ENCODE data around the gene MGLL.

Gene MGLL

DNA sequence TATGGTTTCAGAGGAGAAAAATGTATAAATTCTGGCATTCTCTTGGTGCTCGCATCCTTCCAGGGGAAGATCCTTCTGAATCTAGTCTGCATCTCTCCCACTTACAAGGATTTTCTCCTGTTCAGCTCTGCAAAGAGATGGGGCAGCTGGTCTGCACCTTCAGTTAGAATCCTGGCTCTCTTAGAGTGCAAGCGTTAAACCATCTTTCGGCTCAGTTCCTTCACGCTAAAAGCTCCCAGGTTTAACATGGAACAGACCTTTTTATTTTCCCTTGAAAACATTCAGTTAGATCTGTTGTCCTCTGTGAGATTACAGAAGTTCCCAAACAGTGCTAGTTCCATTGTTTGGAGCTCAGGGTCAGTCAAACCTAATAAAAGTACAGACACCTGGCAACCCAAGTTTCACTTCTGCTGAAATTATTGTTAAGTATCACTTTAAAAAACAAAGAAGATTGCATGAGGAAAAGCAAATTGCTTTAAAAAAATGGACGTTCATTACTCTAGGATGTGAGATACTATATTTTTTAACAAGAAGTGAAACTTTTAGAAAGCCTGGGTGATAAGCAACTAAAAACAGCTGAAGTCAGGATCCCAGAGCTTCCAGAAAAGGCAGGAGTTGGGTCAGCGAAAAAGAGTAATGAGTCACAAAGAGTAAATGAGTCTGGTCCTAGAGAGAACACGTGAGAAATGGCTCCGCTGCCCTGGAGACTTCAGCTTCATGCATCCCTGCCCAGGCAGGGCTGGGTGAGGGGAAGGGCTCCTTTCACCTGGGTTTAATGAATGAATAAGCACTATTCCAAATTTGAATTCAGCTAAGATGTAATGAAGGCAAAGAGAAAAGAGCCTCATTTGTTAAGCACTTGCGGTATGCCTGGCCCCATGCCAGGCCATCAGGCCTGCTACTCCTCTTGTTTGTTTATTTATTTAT is 86.3 kb downstream of the MGLL start:
- DNase-seq: no peak

- no peak for DNase-seq
Measured at GRCh38 chr3:127734754-127735473, 87.4 kb downstream of the MGLL start.

DNA sequence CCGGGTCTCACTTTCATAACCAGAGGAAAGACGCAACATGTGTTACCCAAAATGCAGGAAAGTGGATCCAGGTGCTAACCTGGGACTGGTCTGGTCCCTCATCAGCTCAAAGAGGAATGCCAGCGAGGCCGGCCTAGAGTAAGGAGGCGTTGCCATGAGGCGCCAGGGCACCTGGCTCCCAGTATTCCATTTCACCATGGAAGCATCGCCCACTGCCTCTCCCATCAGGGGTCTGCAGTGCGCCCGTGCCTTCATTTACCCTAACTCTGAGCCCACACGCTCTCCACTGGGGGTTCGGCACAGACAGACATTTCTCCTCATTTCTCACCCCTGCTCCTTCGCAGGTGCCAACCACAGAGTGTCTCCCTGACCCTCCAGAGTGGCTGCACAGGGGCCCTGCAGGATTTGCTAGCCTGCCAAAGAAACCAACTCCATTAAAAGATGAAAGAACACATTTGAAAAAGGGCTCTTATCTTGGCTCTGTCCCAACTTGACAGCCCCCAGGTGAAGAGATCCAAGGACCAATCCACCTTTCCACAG is 88.1 kb downstream of the MGLL start:
- no peak for DNase-seq

- no peak for DNase-seq
Measured at GRCh38 chr3:127733781-127734180, 88.5 kb downstream of the MGLL start.

DNA sequence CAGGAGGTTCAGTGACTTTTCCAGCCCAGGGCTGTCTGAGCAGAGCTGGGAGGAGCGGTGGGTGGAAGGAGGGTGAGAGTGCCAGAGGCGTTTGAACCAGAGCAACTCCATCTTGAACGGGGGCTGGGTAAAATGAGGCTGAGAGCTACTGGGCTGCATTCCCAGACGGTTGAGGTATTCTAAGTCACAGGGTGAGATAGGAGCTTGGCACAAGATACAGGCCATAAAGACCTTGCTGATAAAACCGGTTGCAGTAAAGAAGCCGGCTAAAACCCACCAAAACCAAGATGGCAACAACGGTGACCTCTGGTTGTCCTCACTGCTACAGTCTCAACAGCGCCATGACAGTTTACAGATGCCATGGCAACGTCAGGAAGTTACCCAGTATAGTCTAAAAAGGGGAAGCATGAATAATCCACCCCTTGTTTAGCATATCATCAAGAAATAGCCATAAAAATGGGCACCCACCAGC is 89.4 kb downstream of the MGLL start:
- no peak for DNase-seq

- no peak for DNase-seq
Measured at GRCh38 chr3:127732303-127732702, 90.0 kb downstream of the MGLL start.

DNA sequence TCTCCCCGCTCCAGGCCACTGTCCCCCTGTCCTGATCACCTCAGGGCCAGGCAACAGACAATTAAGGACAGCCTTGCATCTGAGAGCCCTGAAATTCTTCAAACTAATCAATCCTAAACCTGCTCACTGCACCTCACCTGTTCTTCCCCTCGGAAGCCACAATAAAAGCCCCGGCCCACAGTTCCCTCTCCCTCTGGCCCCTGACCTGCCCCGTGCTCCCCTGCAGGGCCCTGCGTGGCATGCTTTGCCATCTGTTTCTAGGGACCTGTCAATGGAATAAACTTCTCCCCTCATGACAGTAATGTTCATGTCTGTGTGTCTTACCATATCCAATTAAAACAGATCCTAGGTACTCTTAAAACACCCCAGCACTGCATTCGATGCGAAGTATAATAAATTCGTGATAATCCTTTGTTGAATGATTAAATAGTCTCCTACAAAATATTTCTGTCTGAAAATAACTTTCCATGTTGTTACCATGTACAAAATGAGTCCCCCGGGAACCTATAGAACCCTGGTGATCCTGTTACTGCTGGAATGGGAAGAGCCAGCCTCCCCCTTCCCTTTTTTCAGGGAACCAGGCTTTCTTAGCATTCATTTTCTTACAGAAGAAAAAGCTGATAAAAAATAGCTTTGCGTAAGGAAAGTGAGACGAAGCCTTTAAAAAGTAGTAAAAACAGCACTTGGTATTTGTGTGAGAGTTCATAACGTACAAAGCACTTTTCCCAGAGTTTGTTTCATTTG is 90.6 kb downstream of the MGLL start:
- DNase-seq: no peak

GRCh38 chr3:127730666-127731295 is 91.5 kb downstream of the MGLL start:
- no peak for DNase-seq

DNA sequence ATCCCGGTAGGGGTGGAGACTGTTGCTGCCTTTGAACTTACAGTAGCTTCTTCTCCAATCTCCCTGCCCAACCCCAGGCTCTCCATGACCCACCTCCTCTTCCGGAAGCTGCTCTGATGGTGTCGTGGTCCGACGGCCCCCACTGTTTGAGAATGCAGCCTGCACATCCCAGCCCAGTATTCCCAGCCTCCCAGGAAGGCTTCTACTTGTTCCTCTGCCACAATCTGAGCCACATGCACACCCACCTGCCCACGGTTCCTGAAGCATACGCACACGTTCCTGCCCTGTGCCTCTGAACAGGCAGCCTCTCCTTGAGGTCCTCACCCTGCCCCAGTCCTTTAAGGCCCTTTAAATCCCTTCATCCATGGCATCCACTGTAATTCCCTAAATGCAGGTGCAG is 92.1 kb downstream of the MGLL start:
- DNase-seq: no peak

GRCh38 chr3:127729556-127730056 is 92.7 kb downstream of the MGLL start:
- DNase-seq: no peak

GRCh38 chr3:127728417-127729015 is 93.8 kb downstream of the MGLL start:
- DNase-seq: peak; percentile 21

- no peak for DNase-seq
Measured at GRCh38 chr3:127726894-127727293, 95.4 kb downstream of the MGLL start.

DNA sequence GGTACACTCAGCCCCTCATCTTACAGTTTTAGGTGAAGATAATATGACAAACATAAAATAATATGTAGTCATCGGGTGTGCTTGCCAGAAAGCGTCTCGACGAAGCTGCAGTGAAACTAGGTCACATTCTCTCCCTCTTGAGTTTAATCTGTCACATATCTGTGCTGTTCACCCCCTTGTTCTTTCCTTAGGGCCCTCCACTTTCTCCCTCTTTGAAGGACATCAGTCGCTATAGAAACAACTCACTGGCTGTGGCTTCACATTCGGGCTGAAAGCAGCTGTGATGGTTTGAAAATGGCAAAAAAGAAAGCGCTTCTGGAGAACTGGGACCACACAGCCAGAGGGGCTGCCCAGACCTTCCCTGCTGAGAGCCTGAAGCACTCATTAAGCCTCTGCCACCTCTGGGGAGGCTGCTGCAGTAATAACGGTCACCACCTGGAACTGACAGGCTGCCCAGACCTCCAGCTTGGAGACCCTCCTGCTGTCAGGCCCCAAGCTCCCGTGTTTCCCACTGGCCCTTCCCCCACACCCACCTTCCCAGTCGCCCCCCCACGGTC is 99.2 kb downstream of the MGLL start:
- DNase-seq: peak; percentile 61

GRCh38 chr3:127722091-127722784 is 100.1 kb downstream of the MGLL start:
- DNase-seq: peak; percentile 50

DNA sequence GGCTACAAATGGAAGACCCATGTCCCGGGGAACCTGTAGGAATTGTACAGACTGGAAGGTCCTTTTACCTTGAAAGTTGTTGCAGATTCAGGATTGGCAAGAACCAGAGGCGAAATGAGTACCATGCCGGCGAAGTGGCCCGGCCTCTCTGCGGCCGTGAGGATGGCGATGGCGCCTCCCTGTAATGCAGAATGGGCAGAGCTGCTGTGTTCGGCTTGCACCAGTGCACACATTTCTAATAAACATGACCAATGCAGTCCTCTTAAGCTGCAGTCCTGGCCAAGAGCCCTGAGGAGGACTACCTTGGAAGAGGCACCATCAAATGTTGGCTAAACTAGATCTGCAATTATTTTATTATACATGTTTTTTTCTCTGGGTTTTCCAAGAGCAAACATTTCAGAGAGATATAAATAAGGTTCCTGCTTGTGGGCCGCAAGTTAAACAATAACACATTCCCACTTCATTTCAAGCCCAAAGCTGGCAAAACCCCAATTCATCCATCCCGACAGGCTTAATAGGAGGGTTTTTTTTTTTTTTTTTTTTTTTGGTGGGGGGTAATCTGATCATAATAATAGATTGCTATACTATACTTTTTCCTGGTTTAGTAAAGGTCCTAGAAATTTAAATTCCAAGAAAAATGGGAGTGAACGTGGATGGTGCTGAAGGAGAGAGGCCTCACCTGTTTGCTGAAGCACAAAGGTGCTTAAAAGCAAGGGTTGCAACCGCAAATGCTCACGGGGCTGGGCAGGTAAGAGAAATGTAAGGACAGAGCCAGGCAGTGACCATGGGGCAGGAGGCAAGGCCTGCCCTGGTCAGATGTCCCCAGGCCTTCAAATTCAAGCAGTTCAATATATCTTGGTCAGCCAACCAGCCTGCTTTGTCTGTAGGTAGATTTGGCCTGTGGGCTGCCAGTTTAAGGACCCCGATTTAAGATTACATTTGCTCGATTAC is 101.1 kb downstream of the MGLL start:
- no peak for DNase-seq

- DNase-seq: no peak
Measured at GRCh38 chr3:127720161-127720823, 102.0 kb downstream of the MGLL start.

DNA sequence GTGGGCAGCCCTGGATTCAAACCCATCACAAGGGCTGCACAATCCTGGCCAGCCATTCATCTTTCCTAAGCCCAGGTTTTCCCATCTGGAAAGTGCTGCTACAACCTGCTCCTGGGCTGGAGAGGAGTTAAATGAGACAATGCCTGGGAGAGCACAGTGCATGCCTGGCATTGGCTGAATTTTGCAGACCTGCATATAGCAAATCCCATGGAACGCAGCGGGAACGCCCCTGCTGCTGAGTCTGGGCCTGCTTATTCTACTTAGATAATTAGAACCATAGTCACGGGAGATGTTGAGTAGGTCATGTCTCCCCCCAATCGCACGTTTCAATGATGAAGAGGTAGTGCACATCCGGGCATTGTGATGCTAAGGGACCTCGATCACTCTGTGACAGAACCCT is 102.9 kb downstream of the MGLL start:
- no peak for DNase-seq

DNA sequence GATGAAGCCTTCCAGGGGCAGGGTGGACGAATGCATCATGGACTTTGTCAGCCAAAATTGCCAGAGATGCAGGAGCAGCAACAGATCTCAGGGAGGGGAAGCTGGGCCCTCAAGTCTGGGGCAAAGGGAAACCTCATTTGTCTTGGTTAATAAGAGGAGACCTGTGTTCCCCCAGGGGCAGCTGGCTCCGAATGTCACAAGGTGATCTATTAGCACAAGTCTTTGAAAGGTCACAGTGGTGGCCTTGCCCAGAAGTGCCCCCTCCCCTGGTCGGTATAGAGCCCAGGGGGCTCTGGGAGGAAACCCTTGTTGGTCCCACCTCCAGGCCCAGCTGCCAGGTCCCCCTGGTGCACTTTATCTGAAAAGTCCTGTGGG is 103.4 kb downstream of the MGLL start:
- DNase-seq: no peak

- DNase-seq: no peak
Measured at GRCh38 chr3:127718245-127718915, 103.9 kb downstream of the MGLL start.

All from NCI-H1694 treated with DMSO at 0.1 percent for 48 hours (cell line).